ENCODE results near the gene TUBGCP2. TPM values are rescaled to one million over a fixed set of nuclear protein-coding genes. Genes with fewer than 3 reads are reported as not detected.

Gene TUBGCP2
- total RNA-seq, 1 donor from 2014 or later: 50.7 TPM

DNA sequence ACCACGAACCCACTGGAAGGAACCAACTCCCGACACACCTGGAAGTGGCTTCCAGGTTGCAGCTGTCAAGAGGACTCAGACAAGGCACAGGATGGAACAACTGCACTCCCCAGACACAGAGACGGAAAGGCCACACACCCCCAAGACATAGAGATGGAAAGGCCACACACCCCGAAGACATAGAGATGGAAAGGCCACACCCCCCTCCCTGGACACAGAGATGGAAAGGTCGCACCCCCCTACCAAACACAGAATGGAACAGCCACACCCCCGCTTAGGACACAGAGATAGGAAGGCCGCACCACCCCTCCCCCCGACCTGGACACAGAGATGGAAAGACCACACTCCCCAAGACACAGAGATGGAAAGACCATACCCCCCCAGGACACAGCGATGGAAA lies 7.6 kb upstream of the TUBGCP2 start:
- H3K27ac Mint-ChIP-seq (ENCODE audit: unreplicated experiment): no peak overlapping the region
- no peak for TF ChIP-seq CTCF (IDR thresholded peaks at IDR 0.05; ENCODE audit: unreplicated experiment)
- peaks cover 4% of the 10 kb centered on the region for H3K36me3 Mint-ChIP-seq (ENCODE audit: low read depth, unreplicated experiment)
- no peaks in the 10 kb centered on the region for H3K9me3 Mint-ChIP-seq (ENCODE audit: unreplicated experiment)
- H3K4me3 Mint-ChIP-seq (ENCODE audit: unreplicated experiment): no peak overlapping the region
- peaks cover 2% of the 10 kb centered on the region for H3K27me3 Mint-ChIP-seq (ENCODE audit: unreplicated experiment)
- DNase-seq (ENCODE audit: low spot score): no peak
- H3K4me1 Mint-ChIP-seq (ENCODE audit: unreplicated experiment): peaks cover 3% of the 10 kb centered on the region

DNA sequence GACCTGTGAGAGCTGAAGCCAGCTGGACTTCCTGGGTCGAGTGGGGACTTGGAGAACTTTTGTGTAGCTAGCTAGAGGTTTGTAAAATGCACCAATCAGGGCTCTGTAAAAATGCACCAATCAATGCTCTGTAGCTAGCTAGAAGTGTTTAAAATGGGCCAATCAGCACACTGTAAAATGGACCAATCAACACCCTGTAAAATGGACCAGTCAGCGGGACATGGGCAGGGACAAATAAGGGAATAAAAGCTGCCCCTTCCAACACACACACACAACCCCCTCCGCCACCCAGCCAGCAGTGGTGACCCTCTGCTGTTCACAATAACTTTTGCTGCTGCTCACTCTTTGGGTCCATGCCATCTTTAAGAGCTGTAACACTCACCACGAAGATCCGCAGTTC lies 7.2 kb upstream of the TUBGCP2 start:
- DNase-seq (ENCODE audit: low spot score): no peak
- Mint-ChIP-seq H3K36me3 (ENCODE audit: low read depth, unreplicated experiment) (peaks cover 4% of the 10 kb centered on the region), H3K27me3 (ENCODE audit: unreplicated experiment) (peaks cover 2% of the 10 kb centered on the region), H3K4me1 (ENCODE audit: unreplicated experiment) (peaks cover 3% of the 10 kb centered on the region), H3K4me3 (ENCODE audit: unreplicated experiment) (no peak overlapping the region), H3K9me3 (ENCODE audit: unreplicated experiment) (no peaks in the 10 kb centered on the region), H3K27ac (ENCODE audit: unreplicated experiment) (no peak overlapping the region)
- TF ChIP-seq CTCF (IDR thresholded peaks at IDR 0.05; ENCODE audit: unreplicated experiment): no peak

GRCh38 chr10:133314911-133315310 lies 6.2 kb upstream of the TUBGCP2 start:
- Mint-ChIP-seq H3K36me3 (ENCODE audit: low read depth, unreplicated experiment) (peaks cover 4% of the 10 kb centered on the region), H3K9me3 (ENCODE audit: unreplicated experiment) (no peaks in the 10 kb centered on the region), H3K4me1 (ENCODE audit: unreplicated experiment) (peaks cover 3% of the 10 kb centered on the region), H3K27me3 (ENCODE audit: unreplicated experiment) (peaks cover 3% of the 10 kb centered on the region), H3K27ac (ENCODE audit: unreplicated experiment) (no peak overlapping the region), H3K4me3 (ENCODE audit: unreplicated experiment) (no peak overlapping the region)
- no peak for DNase-seq (ENCODE audit: low spot score)
- TF ChIP-seq CTCF (IDR thresholded peaks at IDR 0.05; ENCODE audit: unreplicated experiment): no peak

GRCh38 chr10:133313192-133313591 lies 4.5 kb upstream of the TUBGCP2 start:
- H3K4me1 Mint-ChIP-seq (ENCODE audit: unreplicated experiment): peaks cover 1% of the 10 kb centered on the region
- no peak for DNase-seq (ENCODE audit: low spot score)
- no peaks in the 10 kb centered on the region for H3K9me3 Mint-ChIP-seq (ENCODE audit: unreplicated experiment)
- TF ChIP-seq CTCF (IDR thresholded peaks at IDR 0.05; ENCODE audit: unreplicated experiment): no peak
- peaks cover 6% of the 10 kb centered on the region for H3K27me3 Mint-ChIP-seq (ENCODE audit: unreplicated experiment)
- H3K27ac Mint-ChIP-seq (ENCODE audit: unreplicated experiment): no peak overlapping the region
- no peak overlapping the region for H3K4me3 Mint-ChIP-seq (ENCODE audit: unreplicated experiment)
- H3K36me3 Mint-ChIP-seq (ENCODE audit: low read depth, unreplicated experiment): peaks cover 5% of the 10 kb centered on the region

GRCh38 chr10:133312769-133313145 lies 4.1 kb upstream of the TUBGCP2 start:
- Mint-ChIP-seq H3K27ac (ENCODE audit: unreplicated experiment) (no peak overlapping the region), H3K9me3 (ENCODE audit: unreplicated experiment) (no peaks in the 10 kb centered on the region), H3K27me3 (ENCODE audit: unreplicated experiment) (peaks cover 10% of the 10 kb centered on the region), H3K4me1 (ENCODE audit: unreplicated experiment) (peaks cover 5% of the 10 kb centered on the region), H3K36me3 (ENCODE audit: low read depth, unreplicated experiment) (peaks cover 10% of the 10 kb centered on the region), H3K4me3 (ENCODE audit: unreplicated experiment) (no peak overlapping the region)
- no peak for DNase-seq (ENCODE audit: low spot score)
- TF ChIP-seq CTCF (IDR thresholded peaks at IDR 0.05; ENCODE audit: unreplicated experiment): no peak

Measured in endothelial cell (in vitro differentiated cells).